Body of pancreas (tissue), 4 donors: ENCODE results near the gene ARHGAP1.

ENCODE experiments used
- POLR2A ChIP-seq, 3 donors: fragments of 450-650 bp; IDR thresholded peaks; one replicate each; pipeline ENCODE4 v1.6.1; 2016; ENCODE audit warnings: antibody characterized with exemption in 3 of 3, mild to moderate bottlenecking in 2 of 3
- TF ChIP-seq, protein P1 (sequence below), 7 experiments: fragments of 450-650 bp in 4 of 7; fragments of 200-600 bp in 3 of 7; sonication (generic) in 3 of 7; IDR thresholded peaks; one replicate each; pipeline ENCODE4 v1.5.1; 2016 to 2019; ENCODE audit warnings: antibody characterized with exemption in 7 of 7

DNA sequence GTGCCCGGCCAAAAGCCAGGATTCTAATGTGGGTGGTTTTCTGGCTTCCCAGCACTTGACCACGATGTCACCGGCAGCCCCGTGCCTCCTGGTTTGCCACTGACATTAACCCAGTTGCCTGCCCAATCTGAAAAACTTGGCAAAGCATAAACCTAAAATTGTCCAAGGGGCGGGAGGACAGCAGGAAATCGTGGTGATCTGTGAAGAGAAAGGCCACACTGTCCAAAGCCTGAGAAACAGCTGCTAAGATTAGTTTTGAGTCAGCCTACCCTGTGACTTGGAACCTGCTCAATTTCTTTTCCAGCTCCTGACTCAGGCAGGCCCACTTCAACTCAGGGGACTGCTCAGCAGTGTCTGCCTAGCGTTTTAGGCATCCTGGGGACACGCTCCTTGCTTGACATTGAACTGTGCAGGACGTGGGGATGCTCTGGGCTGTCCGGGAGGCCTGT, 10.4 kb upstream of the ARHGAP1 start:
- TF ChIP-seq POLR2A (IDR thresholded peaks at IDR 0.05), result no peak
- TF ChIP-seq, protein P1, sequence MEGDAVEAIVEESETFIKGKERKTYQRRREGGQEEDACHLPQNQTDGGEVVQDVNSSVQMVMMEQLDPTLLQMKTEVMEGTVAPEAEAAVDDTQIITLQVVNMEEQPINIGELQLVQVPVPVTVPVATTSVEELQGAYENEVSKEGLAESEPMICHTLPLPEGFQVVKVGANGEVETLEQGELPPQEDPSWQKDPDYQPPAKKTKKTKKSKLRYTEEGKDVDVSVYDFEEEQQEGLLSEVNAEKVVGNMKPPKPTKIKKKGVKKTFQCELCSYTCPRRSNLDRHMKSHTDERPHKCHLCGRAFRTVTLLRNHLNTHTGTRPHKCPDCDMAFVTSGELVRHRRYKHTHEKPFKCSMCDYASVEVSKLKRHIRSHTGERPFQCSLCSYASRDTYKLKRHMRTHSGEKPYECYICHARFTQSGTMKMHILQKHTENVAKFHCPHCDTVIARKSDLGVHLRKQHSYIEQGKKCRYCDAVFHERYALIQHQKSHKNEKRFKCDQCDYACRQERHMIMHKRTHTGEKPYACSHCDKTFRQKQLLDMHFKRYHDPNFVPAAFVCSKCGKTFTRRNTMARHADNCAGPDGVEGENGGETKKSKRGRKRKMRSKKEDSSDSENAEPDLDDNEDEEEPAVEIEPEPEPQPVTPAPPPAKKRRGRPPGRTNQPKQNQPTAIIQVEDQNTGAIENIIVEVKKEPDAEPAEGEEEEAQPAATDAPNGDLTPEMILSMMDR (IDR thresholded peaks at IDR 0.05), result no peak
